Peyer's patch (tissue), 4 donors: Measurements from ENCODE around the gene GPR132. TPM values are rescaled to one million over a fixed set of nuclear protein-coding genes. Genes with fewer than 3 reads are reported as not detected.
A peak's percentile ranks its signal among the peaks of the same experiment; 100 is the strongest.

Experiments
- DNase-seq, 3 donors: peaks; one replicate each; pipeline ENCODE4 v3.0.0-alpha.2; 2017 to 2019
- H3K27ac ChIP-seq, 4 donors: fragments of 200-600 bp; sonication (generic); one replicate each; pipeline ENCODE4 v1.5.1; 2016 to 2019
- H3K27me3 ChIP-seq, 2 donors: fragments of 200-600 bp; sonication (generic); one replicate each; pipeline ENCODE4 v1.5.1; 2019
- H3K36me3 ChIP-seq, 3 donors: fragments of 200-600 bp; sonication (generic); one replicate each; pipeline ENCODE4 v1.5.1; 2016 to 2019
- H3K4me1 ChIP-seq, 4 donors: fragments of 200-600 bp; sonication (generic); one replicate each; pipeline ENCODE4 v1.5.1; 2016 to 2019
- H3K4me3 ChIP-seq, 4 donors: fragments of 200-600 bp; sonication (generic); 1 replicate in 3 of 4; 2 replicates in 1 of 4; pipeline ENCODE4 v1.5.1; 2016 to 2019; ENCODE audit warnings: mild to moderate bottlenecking in 1 of 4
- H3K9me3 ChIP-seq, 4 donors: fragments of 200-600 bp; sonication (generic); one replicate each; pipeline ENCODE4 v1.5.1; 2016 to 2019; ENCODE audit warnings: mild to moderate bottlenecking in 1 of 4
- POLR2A ChIP-seq, 2 donors: fragments of 450-650 bp; IDR thresholded peaks; one replicate each; pipeline ENCODE4 v1.5.1; 2017; ENCODE audit warnings: antibody characterized with exemption in 2 of 2, mild to moderate bottlenecking in 2 of 2, moderate library complexity in 2 of 2
- total RNA-seq, 4 donors: library from RNA; depleted of rRNA; stranded (reverse); fragments of >200 nt; gene quantifications; one replicate each; pipeline ENCODE4 v1.1.0, GENCODE V29; 2016
- TF ChIP-seq, protein P1 (sequence below), 6 experiments: fragments of 450-650 bp in 4 of 6; fragments of 200-600 bp in 2 of 6; sonication (generic) in 1 of 6; IDR thresholded peaks; one replicate each; pipeline ENCODE4 v1.5.1; 2017 to 2019; ENCODE audit warnings: antibody characterized with exemption in 6 of 6, mild to moderate bottlenecking in 3 of 6, moderate library complexity in 1 of 6

Gene GPR132
- total RNA-seq, 4 donors from 2014 or later, result 1.5 to 29.7 (median 4.2) TPM

DNA sequence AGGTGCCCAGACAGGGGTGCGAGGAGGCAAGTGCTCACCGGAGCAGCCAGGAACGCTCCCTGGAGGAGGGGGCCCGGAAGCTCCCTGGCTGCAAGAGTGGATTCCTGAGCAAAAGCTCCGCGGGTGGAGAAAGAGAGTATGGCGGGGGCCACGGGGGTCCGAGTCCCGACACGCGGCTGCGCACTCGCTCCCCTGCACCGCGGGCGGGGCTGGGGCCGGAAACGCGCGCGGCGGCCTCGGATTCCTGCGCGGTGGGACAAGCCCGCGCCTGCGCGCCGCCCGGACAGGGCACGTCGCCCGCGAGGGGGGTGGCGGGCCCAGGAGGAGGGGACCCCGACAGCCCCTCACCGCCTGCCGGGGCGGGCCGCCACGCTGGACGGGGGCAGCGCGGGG lies 27.8 kb upstream of the GPR132 start:
- DNase-seq, result peak; percentile 69 to 87 (median 83)

DNA sequence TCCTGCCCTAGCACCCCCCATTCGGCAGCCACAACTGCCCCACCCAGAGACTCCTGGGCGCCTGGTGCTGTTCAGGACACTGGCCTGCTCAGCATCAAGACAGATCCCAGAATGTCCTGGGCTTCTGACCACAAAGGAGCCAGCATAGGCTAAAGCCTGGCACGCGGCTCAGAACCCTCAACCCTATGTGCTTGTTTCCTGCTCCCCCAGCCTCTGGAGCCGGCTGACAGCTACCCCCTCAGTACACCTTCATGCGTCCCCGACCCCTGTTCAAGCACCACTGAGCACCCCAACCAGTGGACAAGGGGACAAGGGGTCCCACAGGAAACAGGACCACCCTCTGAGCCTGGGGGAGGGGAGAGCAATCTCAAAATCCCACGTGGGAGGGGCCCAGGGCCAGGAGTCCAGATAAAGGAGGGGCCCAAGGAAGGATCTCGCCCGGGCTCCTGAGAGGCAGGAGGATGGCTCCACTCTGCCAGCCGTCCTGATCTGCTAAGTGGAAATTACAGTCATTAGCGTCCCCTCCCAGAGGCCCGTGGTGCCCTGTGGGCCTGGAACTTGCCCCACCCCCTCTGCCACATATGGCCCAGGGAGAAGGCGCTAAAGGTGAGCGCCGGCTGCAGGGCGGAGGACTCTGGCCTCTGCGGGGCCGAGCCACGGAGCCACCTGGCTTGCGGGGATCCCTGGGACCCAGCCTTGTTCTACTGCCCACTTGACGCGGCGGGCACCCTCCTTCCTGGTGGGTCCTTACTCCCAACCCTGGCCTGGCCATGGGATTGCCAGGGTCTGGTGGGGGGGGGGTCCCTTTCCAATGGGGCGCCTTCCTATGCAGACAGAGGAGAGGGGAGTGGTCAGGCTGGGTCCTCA lies 27.2 kb upstream of the GPR132 start:
- Histone ChIP-seq H3K27ac (peak overlapping the region; percentile 84 to 100 (median 94)), H3K9me3 (no peaks in the 10 kb centered on the region), H3K4me3 (peak overlapping the region; percentile 68 to 92 (median 80)), H3K4me1 (peaks cover 0 to 53% (median 14%) of the 10 kb centered on the region in 4 donors), H3K36me3 (no peaks in the 10 kb centered on the region), H3K27me3 (no peaks in the 10 kb centered on the region)
- DNase-seq, result peak in 2 of 3 donors; percentile 88 to 89
- peak; percentile 77 to 80 for TF ChIP-seq POLR2A (IDR thresholded peaks at IDR 0.05)
- TF ChIP-seq, protein P1, sequence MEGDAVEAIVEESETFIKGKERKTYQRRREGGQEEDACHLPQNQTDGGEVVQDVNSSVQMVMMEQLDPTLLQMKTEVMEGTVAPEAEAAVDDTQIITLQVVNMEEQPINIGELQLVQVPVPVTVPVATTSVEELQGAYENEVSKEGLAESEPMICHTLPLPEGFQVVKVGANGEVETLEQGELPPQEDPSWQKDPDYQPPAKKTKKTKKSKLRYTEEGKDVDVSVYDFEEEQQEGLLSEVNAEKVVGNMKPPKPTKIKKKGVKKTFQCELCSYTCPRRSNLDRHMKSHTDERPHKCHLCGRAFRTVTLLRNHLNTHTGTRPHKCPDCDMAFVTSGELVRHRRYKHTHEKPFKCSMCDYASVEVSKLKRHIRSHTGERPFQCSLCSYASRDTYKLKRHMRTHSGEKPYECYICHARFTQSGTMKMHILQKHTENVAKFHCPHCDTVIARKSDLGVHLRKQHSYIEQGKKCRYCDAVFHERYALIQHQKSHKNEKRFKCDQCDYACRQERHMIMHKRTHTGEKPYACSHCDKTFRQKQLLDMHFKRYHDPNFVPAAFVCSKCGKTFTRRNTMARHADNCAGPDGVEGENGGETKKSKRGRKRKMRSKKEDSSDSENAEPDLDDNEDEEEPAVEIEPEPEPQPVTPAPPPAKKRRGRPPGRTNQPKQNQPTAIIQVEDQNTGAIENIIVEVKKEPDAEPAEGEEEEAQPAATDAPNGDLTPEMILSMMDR (IDR thresholded peaks at IDR 0.05), result peak in 1 of 6 experiments; percentile 1

More for the DNA sequence above, 27.8 kb upstream of the GPR132 start:
- peak overlapping the region; percentile 84 to 100 (median 94) for H3K27ac ChIP-seq
- no peaks in the 10 kb centered on the region for H3K36me3 ChIP-seq
- no peaks in the 10 kb centered on the region for H3K27me3 ChIP-seq
- TF ChIP-seq, protein P1 (IDR thresholded peaks at IDR 0.05), result no peak
- peak in 1 of 2 donors; percentile 0 for TF ChIP-seq POLR2A (IDR thresholded peaks at IDR 0.05)
- H3K4me1 ChIP-seq, result peaks cover 0 to 46% (median 10%) of the 10 kb centered on the region in 4 donors
- H3K4me3 ChIP-seq, result peak overlapping the region; percentile 68 to 92 (median 80)
- H3K9me3 ChIP-seq, result no peaks in the 10 kb centered on the region

DNA sequence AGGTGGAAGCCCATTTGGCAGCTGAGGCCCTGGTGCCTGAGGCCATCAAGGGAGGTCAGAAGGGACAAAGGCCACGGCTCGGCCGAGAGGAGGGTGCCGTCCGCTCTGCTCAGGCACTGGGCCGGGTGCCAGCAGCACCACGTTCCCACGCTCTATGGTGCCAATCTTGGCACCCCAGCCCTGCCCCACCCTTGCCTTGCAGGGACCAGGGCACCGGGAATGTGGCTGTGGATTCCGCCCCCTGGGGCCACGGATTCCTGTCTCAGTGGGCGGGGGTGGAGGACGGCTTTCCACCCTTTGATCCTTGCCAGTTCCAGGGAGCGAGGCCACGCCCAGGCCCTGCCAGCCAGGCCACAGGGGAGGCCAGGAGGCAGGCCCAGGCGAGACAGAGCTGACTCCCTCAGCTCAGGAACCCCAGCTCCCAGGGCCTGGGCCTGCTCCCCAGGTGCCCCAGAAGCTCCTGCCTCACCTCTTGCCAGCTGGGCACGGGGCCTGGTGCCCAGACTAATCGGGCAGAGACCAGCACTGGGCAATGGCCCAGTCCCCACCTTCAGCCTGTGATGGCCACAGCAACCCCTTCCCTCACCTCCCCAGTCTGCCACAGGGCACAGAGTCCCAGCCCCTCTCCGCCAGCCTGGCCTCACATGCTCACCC lies 26.4 kb upstream of the GPR132 start:
- H3K27ac ChIP-seq, result peak overlapping the region; percentile 44 to 100 (median 90)
- H3K4me1 ChIP-seq, result peaks cover 0 to 60% (median 15%) of the 10 kb centered on the region in 4 donors
- peak in 2 of 3 donors; percentile 93 to 97 for DNase-seq
- peak overlapping the region in 2 of 4 donors; percentile 68 to 92 for H3K4me3 ChIP-seq
- TF ChIP-seq, protein P1 (IDR thresholded peaks at IDR 0.05), result no peak
- peak; percentile 73 to 88 for TF ChIP-seq POLR2A (IDR thresholded peaks at IDR 0.05)
- no peaks in the 10 kb centered on the region for H3K36me3 ChIP-seq
- no peaks in the 10 kb centered on the region for H3K9me3 ChIP-seq
- H3K27me3 ChIP-seq, result no peaks in the 10 kb centered on the region

DNA sequence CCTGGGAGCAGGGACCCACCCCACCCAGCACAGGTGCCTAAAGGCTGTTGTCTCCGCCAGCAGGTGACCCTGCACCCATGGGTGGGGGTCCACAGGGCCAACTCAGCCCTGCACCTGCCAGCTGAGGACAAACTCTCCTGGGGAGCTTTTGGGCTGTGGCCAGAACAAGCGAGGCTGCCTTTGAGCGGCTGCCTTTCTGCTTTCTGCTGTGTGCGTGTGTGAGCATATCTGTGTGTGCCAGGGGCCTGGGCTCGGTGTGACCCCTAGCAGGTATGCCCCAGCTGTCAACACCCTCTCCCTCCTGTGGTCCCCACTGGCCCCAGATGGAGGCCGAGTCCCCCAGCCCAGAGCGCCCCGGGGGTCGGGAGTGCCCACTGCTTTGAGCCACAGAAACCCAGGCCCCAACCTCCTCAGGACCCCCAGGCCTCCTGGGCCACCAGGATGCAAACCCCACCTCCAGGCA lies 25.9 kb upstream of the GPR132 start:
- Histone ChIP-seq H3K27ac (peak overlapping the region in 3 of 4 donors; percentile 14 to 100 (median 97)), H3K36me3 (no peaks in the 10 kb centered on the region), H3K4me1 (peaks cover 0 to 65% (median 16%) of the 10 kb centered on the region in 4 donors), H3K4me3 (peak overlapping the region in 1 of 4 donors; percentile 28), H3K27me3 (no peaks in the 10 kb centered on the region), H3K9me3 (no peaks in the 10 kb centered on the region)
- peak in 2 of 3 donors; percentile 51 to 67 for DNase-seq
- TF ChIP-seq, protein P1 (IDR thresholded peaks at IDR 0.05), result no peak
- TF ChIP-seq POLR2A (IDR thresholded peaks at IDR 0.05), result no peak

DNA sequence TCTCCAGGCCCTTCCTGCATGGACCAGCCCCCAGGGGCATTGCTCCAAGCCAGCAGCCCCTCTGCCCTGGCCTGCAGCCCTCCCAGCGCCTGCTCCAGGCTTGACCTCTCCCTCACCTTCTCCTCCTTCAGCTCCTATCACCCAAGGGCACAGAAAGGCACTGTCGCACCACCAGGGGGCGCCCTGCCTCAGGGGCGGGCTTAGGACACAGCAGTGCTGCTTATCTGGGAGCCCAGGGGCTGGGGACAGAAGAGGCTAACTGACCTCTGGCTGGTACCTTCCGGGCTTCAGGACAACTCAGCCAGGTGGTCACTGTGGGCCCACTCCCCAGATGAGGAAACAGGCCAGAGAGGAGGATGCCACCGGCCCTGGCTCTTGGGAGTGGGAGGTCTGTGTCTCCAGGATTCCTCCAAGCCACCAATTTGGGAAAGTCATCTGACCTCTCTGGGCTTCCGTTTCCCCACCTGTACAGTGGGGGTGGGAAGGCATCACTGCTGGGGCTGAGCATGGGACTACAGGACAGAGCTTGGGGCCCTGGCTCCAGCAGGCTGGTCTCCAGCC lies 25.3 kb upstream of the GPR132 start:
- no peak overlapping the region for H3K4me3 ChIP-seq
- peaks cover 0 to 65% (median 16%) of the 10 kb centered on the region in 4 donors for H3K4me1 ChIP-seq
- no peaks in the 10 kb centered on the region for H3K9me3 ChIP-seq
- H3K36me3 ChIP-seq, result no peaks in the 10 kb centered on the region
- TF ChIP-seq POLR2A (IDR thresholded peaks at IDR 0.05), result no peak
- TF ChIP-seq, protein P1 (IDR thresholded peaks at IDR 0.05), result peak; percentile 78 to 98 (median 96)
- DNase-seq, result peak; percentile 85 to 93 (median 93)
- H3K27ac ChIP-seq, result peak overlapping the region in 3 of 4 donors; percentile 14 to 100 (median 97)
- H3K27me3 ChIP-seq, result no peaks in the 10 kb centered on the region
